ENCODE measurements around the gene PTPRE.

Gene PTPRE

DNA sequence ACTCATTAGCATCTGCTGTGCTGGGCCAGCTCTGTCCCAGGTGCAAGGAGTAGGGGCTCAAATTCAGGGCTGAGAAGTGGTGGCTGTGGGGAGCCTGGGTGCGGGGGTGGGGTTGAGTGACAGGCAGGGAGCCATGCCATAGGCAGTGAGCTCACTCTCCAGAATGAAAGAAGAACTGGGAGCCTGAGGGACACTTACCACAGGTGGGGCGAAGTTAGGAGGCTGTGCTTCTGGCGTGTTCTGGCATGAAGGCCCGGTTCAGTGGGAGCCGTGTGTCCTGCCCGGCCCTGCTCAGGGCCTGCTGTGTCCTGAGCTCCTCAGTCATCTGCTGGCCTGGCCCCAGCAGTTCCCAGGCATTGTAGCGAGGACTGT is 156.8 kb downstream of the PTPRE start:
- DNase-seq = no peak

DNA sequence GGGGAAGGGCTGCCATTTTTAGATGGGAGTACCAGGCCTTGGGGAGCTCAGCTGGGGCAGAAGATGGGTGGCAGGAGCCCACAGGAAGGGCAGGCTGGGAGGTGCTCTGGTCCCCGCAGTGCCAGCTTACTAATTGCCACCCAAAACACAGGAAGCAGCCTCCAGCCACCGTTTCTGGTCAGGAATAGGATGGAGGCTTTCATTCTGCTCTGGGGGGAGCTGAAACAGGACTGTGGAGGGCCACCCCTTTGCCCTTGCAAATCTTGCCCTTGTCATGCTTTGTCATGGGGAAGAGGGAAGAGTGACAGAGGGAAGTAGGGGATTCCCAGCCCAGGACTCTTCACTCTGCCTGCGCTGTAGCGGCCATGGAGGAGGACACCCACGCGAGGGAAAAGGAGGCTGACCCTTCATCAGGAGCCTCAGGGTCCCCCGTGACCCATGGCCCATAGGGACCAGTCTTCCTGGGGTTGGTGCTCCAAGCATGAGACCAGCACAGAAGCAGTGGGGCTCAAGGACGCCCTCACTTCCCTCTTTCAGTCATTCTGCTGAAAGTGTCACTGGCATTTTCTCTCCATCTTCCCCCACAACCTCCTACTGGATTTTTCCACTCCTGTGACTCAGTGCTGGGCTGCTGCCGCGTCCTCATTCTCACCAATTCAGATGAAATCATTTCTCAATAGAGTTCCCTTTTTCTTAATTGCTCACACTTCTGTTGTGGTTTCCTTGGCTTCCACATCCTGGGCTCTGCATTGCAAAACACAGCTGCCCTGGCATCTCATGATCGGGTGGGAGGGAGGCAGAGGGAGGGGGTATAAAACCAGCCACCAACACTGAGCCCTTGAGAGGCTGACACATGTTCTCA is 157.4 kb downstream of the PTPRE start:
- peak; percentile 42 for DNase-seq

DNA sequence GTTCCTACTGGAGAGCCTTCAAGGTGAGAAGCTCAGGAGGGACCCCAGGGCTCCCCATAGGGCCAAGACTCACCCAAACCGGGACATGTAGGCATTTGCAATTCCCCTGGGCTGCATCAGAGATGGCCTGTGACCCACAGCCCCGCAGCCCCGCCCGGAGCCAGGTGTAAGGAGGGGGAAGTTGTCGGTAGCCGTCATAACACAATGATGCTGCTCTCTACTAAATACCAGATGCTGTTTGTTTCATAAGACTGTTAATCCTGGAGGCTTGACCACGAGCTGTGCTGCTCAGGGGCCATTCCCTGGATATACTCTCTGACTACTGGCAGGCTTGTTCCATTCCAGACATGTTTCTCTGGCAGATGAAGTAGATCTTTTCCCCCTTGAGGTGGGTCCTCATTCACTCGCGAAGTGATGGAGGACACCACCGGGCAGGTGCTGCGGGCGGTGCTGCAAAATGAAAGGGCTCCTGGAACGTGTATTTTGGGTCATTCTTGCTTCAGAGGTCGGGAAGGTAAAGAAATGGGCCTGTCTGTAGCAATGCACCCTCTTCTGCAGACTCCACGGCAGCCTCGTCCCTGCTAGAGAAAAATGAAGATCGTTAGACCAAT is 158.2 kb downstream of the PTPRE start:
- peak; percentile 50 for DNase-seq

DNA sequence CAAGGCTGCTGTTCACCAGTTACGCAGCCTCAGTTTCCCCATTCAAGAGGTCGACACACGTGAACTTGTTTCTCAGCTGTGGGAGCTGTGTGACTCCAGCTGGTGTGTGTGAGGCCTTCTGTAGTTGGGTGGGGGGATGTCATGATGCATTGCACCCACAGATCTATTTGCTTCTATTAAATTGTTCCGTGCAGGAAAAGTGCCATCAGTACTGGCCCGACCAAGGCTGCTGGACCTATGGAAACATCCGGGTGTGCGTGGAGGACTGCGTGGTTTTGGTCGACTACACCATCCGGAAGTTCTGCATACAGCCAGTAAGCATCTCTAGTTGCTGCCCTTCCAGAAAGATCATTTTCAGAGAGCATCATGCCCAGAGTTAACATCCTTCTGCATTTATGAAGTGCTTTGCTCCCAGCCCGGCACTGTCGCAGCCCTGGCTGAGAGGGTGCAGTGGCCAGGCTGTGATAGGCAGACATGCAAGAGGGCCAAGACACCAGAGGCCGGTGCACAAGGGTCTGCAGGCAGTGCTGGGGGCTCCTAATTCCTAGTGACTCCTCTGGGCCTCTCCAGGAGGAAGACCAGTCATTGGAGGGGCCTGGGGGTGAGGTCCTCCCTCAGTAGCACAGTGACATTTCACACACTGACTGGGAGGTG is 159.1 kb downstream of the PTPRE start:
- DNase-seq = no peak

DNA sequence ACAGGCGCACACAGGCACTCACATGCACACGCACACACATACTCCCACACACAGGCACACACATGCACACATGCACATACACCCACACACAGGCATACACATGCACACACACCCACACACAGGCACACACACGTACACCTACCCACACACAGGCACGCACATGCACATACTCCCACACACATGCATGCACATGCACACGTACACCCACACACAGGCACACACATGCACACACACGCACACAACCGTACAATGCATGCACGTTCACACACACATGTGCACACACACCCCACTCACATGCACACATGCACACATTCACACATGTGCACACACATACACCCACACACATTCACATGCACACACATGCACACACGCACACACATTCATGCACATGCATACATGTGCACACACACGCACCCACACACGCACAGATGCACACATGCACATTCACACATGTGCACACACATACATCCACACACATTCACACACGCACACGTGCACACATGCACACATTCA is 160.0 kb downstream of the PTPRE start:
- peak; percentile 41 for DNase-seq

DNA sequence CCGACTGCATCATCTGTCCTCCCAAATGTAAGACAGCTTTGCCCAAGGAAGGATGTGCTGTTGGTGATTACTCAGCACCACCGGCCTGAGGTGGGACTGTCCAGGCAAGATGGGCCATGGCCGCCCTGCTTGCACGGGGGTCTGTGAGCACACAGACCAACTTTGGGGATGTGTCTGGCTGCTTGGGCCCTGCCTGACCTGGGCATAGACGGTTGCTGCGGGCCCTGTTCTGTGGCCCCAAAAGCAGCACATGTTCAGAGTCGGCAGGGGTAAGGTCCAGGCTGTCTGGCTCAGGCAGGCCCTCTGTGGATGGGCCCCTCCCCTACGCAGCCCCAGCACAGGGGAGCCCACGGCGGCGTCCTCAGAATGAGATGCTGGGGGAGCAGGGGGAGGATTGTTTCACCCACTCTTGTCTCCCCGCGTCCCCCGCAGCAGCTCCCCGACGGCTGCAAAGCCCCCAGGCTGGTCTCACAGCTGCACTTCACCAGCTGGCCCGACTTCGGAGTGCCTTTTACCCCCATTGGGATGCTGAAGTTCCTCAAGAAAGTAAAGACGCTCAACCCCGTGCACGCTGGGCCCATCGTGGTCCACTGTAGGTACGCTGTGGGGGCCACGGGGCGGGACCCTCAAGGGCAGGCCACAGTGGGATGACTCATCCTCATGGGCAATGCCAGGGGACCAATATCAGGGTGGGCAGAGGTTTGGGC is 160.9 kb downstream of the PTPRE start:
- peak; percentile 39 for DNase-seq

DNA sequence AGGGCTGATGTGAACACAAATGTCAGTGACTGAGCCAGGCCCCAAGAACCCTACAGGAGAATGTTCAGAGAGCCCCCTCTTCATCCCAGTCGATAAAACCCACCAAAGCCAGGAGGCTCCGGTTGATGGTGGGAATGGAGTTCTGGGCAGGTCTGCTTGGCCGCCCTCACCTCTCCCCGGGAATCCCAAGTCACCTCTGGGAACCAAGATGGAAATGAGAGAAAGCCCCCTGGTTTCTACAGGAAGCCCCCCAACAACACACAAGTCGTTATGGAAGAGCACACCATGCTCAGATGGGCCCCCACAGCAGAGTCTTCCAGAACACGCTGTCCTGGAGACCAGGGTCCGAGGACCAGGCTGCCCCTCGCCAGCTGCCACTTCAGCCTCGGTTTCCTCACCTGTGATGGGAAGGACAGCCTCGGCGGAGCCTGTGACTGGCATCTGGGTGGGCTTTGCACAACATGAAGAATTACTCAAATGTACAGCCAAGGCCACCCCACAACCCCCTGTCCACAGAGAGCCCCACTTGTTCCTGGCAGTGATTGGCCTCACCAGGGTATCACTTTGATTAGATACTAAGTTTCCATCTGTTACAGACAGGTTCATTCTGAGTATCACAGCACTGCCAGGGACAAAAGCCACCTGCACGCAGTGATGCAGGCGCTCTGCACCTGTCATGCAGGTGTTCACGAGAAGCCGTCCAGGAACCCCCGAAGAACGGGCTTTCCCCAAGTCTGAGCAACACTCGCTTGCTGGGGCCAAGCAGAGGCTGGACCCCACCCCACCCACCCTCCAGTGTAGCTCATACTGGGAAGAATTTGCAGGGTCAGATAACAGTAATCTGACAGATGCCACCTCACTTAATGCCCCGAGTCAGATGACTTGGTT is 161.7 kb downstream of the PTPRE start:
- peak; percentile 33 for DNase-seq

DNA sequence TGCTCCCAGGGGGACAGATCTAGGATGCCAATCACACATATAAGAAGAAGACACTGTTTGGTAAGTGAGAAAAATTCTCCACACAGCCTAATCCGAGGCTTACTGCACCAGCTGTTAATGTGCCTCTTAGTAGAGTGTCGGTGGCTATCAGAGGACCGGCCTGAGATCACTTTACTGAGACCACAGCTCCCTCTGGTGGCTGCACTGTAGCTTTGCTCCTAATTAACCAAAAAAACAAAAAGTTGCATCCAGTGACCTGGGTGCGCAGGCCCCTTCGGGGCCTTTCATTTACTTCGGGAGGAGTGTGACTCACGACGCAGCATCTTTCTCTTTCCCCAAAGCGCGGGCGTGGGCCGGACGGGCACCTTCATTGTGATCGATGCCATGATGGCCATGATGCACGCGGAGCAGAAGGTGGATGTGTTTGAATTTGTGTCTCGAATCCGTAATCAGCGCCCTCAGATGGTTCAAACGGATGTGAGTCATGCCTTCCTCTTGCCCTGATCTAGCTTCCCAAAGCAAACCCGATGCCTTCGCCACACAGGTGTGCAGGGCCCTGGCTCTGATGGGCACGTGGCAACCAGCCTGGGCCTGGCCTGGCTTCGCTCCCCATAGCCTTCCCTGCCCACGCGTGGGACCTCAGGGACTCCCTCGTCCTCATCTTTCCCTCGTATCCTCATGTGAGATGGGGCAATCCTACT is 162.6 kb downstream of the PTPRE start:
- DNase-seq = peak; percentile 81

DNA sequence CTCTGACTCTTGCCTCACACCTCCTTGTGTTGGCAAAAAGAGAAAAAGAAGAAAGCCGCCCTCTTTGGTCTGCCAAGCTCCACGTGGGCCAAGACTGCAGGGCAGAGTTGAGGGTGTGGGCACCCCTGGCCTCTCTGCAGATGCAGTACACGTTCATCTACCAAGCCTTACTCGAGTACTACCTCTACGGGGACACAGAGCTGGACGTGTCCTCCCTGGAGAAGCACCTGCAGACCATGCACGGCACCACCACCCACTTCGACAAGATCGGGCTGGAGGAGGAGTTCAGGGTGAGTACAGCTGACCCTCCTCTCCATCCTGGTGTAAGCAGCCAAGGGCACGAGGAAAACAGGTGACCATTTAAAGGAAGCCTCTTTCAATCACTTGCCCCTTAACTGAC is 163.3 kb downstream of the PTPRE start:
- no peak for DNase-seq

DNA sequence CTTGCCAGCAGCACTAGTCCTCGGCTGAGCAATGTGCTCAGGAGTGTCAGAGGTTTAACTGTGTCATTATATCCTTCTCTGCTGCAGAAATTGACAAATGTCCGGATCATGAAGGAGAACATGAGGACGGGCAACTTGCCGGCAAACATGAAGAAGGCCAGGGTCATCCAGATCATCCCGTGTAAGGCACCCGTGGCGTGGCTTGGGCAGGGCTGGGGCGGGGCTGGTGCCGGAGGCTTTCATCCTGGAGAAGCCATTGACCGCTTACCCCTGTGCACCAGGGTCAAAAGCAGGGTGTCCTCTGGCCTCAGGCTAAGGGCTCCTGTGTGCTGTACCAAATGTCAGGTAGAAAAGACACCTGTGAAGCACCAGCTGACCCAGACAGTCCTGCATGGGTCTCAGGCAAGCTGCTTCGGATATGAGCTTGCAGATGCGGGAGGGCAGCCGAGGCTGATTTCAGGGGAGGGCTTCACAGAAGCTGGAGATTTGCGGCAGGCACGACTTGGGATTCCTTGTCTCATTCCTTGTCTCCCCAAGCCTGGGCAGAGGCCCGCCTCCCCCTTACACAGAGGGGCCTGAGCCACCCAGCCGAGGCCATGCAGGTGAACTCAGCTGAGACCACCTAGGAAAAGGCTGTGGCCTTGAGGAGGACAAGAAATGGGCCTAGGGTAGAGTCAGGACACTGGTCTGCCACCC is 164.0 kb downstream of the PTPRE start:
- no peak for DNase-seq

DNA sequence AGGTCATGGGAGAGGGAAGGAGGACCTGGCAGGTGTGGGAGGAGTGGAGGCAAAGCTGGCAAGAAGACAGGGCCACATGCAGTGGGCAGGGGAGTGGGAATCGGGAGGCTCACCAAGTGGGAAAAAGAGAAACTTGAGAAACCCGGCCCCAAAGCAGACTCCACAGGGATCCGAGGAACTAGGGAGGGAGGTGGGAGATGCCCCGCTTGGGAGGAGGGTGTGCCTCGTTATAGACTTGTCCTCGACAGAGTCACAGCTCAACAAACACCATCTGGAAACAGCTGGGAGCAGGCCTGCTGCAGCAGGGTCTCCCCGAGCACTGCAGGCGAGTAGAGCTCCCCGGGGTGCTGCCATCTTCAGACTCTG is 164.5 kb downstream of the PTPRE start:
- DNase-seq = no peak

DNA sequence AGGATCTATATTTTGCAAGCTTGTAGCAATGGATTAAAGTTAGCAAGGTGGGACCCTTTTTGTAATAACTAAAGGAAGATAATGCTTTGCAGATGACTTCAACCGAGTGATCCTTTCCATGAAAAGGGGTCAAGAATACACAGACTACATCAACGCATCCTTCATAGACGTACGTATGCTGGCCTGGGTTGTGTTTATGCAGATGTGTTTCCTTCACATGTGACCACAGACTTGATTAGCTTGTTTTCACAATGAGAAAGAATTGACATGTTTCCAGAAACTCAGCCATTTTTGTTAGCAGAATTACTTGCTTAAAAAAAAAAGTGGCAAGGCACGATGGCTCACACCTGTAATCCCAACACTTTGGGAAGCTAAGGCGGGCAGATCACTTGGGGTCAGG is 165.1 kb downstream of the PTPRE start:
- DNase-seq = no peak

DNA sequence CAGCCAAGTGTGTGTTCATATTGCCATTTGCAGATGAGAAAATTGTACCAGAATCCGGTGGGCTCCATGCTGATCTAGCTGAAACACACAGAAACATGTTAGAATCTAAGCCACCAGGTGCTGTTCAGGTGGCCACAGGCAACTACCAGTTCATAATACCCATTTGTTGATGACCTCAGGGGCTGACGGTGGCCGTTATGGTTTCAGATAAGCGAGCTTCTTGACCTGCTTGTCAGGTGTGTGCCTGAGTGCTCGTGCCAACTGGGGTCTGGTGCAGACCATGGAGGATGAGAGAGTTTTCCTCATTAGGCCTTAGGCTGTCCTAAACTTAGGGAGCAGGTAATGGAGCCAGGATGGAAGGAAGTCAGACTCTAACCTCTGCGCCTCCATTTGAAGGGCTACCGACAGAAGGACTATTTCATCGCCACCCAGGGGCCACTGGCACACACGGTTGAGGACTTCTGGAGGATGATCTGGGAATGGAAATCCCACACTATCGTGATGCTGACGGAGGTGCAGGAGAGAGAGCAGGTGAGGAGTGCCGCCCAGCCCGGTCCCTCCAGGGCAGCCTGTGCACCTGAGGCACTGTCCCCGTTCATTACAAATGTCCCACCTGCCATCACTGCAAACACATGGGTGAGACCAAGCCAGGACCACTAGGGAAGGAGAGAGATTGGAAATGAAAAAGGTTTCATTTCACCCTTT is 166.2 kb downstream of the PTPRE start:
- no peak for DNase-seq

DNA sequence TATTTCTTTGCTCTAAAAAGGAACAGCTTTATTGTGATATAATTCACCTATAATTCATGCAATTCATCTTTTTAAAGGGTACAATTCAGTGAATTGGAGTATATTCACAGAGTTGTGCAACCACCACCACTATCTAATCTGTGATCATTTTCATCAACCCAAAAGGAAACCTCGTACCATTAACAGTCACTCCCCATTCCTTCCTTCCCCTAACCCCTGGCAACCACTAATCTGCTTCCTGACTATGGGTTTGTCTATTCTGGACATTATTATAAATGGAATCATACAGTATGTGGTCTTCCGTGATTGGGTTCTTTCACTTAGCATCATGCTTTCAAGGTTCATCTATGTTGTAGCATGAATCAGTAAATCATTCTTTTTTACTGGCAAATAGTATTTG is 167.0 kb downstream of the PTPRE start:
- DNase-seq = no peak

DNA sequence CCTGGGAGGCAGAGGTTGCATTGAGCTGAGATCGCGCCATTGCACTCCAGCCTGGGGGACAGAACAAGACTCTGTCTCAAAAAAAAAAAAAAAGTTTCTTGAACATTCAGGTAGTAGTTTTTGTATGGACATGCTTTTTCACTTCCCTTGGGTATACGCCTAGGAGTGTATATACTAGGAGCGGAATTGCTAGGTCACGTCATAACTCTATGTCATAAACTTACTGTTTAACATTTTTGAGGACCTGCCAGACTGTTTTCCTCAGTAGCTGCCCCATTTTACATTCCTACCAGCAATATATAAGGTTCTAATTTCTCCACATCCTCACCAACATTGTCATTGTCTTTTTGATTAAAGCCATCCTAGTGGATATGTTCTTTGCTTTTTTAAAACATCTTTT is 167.7 kb downstream of the PTPRE start:
- DNase-seq = no peak

DNA sequence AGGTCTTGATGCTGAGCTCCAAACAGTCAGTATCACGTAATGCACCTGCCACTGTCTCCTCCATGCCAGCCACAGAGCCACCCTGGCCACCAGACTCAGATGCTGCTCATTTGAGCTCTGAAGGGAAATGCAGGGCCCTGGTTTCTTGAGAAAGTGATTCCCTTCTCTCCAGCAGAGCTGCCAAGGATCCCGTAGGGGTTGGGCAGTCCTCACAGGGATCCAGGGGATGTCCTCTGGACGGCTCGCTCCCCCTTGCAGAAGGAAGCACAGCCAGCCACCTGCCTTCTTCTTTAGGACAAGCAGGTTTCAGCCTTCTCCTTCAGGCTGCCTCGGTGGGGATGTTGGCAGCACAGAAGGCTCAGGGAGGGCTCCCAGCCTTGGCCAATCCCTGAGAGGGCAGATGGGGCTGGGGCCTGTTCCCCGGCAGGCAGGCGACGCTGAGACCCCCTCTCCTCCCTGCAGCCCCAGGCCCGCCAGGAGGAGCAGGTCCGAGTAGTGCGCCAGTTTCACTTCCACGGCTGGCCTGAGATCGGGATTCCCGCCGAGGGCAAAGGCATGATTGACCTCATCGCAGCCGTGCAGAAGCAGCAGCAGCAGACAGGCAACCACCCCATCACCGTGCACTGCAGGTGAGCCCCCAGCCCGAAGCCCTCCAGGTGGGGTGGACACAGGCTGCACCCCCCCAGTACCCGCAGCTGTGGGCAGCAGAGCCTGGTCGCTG is 170.4 kb downstream of the PTPRE start:
- no peak for DNase-seq

DNA sequence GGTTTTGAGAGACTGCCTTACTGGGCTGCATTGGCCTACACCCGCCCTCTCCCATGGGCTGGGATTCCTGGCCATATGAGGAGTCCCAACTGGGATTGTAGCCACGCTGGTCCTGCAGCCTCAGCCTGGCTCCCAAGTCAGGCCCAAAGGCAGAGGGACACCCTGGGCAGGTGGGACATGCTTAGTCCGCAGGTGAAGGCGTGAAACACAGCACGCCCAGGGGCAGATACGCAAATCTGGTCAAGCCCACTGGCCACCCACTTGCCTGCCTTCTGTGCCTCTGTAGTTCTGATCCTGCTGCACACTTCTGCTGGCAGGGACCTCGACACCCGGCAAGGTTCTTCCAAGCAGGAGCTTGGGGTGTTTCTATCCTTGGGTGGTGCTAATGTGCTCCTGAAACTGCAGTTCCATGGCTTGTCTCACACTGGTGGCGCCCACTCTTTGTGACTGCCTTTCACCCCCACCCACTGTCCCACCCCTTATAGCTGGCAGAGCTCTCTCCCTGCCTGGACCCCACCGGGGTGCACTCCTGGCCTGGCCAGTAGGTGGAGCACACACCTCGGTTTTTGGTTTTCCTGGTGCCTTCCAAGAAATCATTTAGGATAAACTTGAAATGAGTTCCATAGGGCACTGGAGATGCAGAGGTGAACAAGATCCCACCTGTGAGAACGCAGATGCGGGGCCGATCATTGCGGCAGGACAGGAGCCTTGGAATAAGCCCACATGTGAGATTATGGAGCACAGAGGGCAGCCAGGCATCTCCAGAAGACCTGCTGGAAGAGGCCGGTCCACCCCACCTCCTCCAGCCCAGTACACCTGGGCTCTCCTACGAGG is 171.4 kb downstream of the PTPRE start:
- peak; percentile 76 for DNase-seq

DNA sequence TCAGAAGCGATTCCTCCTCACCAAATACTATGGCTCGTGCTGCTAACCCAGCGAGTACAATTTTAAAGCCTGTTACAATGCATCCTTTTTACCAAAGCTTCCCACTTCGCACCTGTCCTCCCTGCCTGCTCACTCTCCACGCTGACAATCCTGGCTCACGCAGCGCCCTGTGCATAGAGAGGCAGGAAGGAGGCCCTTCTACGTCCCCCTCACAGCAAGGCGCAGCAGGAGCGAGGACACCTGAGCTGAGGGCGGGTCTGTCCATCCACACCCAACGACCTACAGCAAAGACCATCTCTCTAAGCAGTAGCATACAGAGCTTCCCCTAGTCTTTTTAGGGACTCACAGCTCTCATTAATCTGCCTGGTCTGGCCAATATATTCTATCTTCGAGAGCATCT is 173.3 kb downstream of the PTPRE start:
- DNase-seq = no peak

DNA sequence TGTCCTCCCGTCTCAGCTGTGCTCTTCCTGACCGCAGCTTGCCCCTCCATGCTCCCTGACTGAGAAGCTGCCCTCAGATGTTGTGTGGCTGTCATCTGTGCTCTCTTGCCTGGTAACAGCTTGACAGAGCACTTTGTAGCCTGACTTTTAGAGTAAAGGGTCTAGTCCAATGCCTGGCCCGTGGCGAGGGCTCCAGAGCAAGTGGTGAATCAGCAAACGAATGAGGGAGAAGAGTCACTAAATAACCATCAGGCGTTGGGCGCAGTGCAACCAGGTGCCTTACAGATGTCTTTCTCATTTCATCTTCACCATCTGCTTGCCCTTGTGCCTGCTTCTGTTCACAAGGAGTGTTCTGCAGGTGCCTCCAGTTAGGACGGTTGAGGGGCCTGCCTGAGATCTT is 173.7 kb downstream of the PTPRE start:
- no peak for DNase-seq

All from right forelimb (tissue), 1 donor.